Measurements from ENCODE around the gene KCNJ10.

The KCNJ10 gene

DNA sequence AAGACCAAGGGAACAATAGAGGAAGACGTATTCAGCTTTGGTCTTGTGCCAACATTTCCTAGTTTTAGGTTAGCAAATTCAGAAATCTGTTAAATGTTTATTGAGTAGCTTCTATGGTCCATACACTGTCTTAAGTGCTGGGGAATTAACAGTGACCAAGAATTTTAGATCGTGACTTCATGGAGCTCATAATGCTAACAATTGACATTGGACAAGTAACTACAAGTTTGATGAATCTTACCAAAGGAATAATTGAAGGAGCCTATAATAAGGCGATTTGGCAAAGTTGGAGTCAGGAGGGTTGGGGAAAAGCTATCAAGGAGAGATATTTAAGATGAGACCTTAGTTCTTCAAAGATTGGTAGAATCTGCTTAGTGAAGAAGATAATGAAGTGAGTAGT lies 114.5 kb downstream of the KCNJ10 start:
- no peak for FAIRE-seq

DNA sequence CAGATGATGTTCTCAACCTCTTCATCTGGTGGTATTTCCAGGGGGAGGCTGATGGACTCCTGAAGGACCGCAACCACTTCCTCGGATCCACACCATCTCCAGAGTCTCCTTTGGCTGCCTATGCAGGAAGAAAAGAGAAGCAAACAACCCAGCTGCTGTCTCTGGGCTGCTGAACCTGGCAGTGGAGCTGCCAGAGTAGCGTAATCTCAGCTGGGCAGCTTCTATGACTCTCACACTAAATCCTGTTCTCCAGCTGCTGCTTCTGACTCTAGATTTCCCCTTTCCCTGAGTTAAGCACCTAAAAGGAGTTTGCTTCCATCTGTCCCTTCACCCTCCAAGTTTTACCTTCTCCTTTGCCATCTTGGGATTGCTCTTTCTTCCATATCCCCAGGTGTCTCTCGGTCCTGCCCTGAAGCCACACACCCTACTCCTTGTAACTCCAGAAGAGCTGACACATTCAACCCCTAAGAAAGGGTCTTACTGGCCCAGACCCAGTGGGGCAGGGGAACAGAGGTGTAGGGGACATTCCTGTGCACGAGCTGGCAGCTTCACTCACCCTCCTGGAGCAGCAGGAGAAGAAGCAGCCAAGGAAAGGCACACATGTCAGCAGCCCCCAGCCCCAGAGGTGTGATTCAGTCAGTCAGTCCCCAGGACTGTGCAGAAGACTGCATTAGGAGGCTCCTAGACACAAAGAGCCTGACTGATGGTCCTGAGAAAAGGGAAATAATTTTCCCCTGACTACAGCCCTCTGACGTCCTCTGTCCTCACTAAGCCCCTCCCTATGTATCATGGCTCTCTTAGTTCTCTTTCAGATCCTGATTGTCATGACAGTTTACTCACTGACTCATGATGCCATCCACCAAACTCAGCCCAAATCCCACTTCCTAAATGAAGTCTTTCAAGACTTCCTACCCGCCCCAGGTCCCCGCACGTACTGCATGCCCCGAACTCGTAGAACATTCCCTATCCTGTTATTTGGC lies 116.1 kb downstream of the KCNJ10 start, which contains the start of gene SLAMF9:
Gene SLAMF9 (minus strand): TSS at position 702 of the 980 bp plus-strand sequence. CDS start 100 bp downstream, at position 602.
- FAIRE-seq: no peak

DNA sequence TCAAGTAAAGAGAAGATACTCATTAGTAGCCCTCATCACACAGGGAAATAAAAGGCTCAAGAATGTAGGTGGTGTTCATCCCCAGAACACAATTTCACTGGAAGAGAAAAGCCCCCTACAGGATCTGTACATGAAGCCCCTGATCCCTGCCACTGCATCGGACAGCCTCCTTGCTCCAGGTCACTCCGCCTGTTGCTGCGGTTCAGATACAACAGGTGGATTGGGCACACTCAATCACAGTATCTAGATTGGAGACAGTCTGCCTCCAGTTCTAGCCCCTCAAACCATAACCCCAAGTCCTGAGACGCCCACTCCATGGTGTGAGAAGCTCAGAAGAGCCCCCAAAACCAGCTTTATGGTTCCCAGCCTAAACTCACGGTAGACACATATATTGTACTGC lies 117.0 kb downstream of the KCNJ10 start:
- FAIRE-seq: no peak

DNA sequence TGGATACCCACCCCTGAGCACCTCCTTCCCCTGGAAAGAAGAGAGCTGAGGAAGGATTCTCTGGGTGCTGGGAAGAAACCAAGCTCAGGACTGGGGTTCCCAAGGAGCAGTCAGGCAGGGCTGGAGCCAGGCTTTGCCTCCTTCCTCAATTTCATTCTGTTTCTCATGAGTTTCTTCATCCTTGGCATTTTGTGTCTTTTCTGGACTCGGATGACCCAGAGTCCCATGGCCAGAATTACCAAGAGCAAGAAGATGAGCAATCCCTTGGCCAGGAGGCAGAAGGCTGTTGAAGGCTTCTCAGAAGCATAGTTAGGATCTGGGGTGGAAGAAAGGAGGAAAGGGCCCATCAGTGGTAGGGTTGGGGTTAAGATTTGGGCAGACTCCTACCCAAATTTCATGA lies 118.4 kb downstream of the KCNJ10 start:
- no peak for FAIRE-seq

DNA sequence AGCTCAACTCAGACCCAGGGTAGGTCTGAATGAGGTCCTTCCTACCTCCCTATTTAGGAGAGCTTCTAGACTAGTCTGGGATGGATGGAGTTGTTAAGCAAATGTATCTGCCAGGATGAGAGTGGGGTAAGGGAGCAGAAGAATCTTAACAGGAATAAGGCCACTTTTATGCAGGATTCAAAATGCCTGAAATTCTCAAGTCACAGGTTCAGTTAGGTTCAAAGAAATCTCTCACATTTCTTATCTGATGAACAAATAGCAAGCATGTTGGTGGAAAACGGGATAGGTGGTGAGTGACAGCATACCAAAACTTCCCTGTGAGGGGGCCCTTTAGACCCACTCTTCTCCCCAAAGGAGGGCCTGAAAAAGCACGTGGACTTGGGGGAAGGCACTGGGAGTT lies 118.9 kb downstream of the KCNJ10 start:
- no peak for FAIRE-seq

DNA sequence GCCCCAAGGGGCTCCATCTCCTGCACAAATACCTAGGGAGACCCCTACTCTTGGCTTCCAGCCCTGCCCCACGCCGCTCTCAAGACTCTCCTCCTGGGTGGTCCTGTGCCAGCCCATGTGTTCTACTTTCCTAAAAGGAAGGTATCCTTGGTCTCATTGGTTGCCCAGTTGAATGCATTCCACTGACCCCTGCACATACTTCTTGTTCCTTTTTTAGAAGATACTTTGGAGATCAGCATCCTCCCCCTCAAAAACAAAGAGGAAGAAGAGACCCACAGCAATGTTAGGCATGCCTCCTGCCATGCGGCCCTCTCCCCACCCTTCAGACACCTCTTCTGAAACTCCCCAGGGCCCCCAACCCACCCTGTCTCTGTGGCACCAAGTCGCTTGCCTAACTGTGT lies 120.0 kb downstream of the KCNJ10 start:
- FAIRE-seq: no peak

DNA sequence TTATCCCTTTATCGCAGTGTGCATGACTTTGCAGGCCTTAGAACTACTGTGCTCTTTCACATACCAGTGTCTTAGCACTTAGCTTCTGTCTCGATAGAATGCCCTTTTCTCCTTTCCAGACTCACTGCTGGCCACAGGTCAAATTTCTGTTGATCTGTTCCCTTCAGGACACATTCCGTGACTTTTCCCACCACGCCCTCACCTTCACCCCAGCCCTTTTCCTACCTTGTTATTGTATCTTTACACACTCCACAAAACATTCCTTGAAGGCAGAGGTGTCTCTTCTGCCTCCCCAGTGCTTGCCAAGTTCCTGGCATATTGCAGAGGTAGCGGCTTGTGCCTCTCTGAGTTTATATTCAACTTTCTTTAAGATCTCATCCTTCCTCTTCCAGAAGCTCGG lies 120.8 kb downstream of the KCNJ10 start:
- FAIRE-seq: no peak

Measured in A204.1 (cell line).